HepG2 (cell line): ENCODE measurements around the gene FSIP1. TPM values are rescaled to one million over a fixed set of nuclear protein-coding genes. Genes with fewer than 3 reads are reported as not detected.

Experiments used
- FOXJ3 ChIP-seq: sonication (generic); formaldehyde crosslinking; IDR thresholded peaks from 2 replicates; pipeline ENCODE4 v1.4.0; 2020; ENCODE audit warnings: missing genetic modification reagents, mild to moderate bottlenecking, borderline replicate concordance
- GLMP ChIP-seq: sonication (generic); formaldehyde crosslinking; IDR thresholded peaks from 2 replicates; pipeline ENCODE4 v1.9.0; 2021; ENCODE audit warnings: missing genetic modification reagents, mild to moderate bottlenecking, borderline replicate concordance
- GRHL1 ChIP-seq: sonication (generic); formaldehyde crosslinking; conservative IDR thresholded peaks from 2 replicates; pipeline ENCODE4 v1.8.0; 2022; ENCODE audit warnings: missing genetic modification reagents
- HDAC6 ChIP-seq: fragments of 200-600 bp; sonication (generic); IDR thresholded peaks from 2 replicates; pipeline ENCODE4 v1.7.0; 2017; ENCODE audit warnings: mild to moderate bottlenecking, antibody characterized with exemption, low read length, low read depth
- HNRNPH1 ChIP-seq: fragments of 200-400 bp; formaldehyde crosslinking; optimal IDR thresholded peaks from 2 replicates; pipeline ENCODE3; 2017; ENCODE audit warnings: mild to moderate bottlenecking, low read depth, low read length
- KDM1A ChIP-seq: IDR thresholded peaks from 2 replicates; pipeline ENCODE4 v1.6.1; 2016; ENCODE audit warnings: missing compliant biosample characterization
- KDM6A ChIP-seq: IDR thresholded peaks from 2 replicates; pipeline ENCODE4 v1.6.1; 2016; ENCODE audit warnings: low read depth
- NKX3-1 ChIP-seq: sonication (generic); formaldehyde crosslinking; IDR thresholded peaks from 2 replicates; pipeline ENCODE4 v1.5.0; 2020; ENCODE audit warnings: missing genetic modification reagents
- NRL ChIP-seq: sonication (generic); formaldehyde crosslinking; IDR thresholded peaks from 2 replicates; pipeline ENCODE4 v1.5.0; 2020; ENCODE audit warnings: missing genetic modification reagents, mild to moderate bottlenecking, moderate library complexity, borderline replicate concordance
- PHB2 ChIP-seq: fragments of 450-650 bp; IDR thresholded peaks from 2 replicates; pipeline ENCODE4 v1.6.1; 2018; ENCODE audit not compliant: partially characterized antibody
- PRPF4 ChIP-seq: fragments of 200-400 bp; formaldehyde crosslinking; IDR thresholded peaks from 2 replicates; pipeline ENCODE4 v1.6.1; 2016; ENCODE audit warnings: low read length, low read depth; ENCODE audit not compliant: poor library complexity, severe bottlenecking
- STAT6 ChIP-seq: sonication (generic); formaldehyde crosslinking; IDR thresholded peaks from 2 replicates; pipeline ENCODE4 v1.4.0; 2020; ENCODE audit warnings: missing genetic modification reagents, mild to moderate bottlenecking, borderline replicate concordance
- TCF7L2 ChIP-seq: IDR thresholded peaks from 2 replicates; pipeline ENCODE4 v1.6.1; 2011; ENCODE audit warnings: mild to moderate bottlenecking, low read depth, low read length, moderate library complexity
- TIGD3 ChIP-seq: sonication (generic); formaldehyde crosslinking; IDR thresholded peaks from 2 replicates; pipeline ENCODE4 v1.5.1; 2020; ENCODE audit warnings: mild to moderate bottlenecking, missing genetic modification reagents, borderline replicate concordance
- ZBTB34 ChIP-seq: sonication (generic); formaldehyde crosslinking; IDR thresholded peaks from 2 replicates; pipeline ENCODE4 v1.8.0; 2022; ENCODE audit warnings: mild to moderate bottlenecking, missing genetic modification reagents
- ZMYM2 ChIP-seq: sonication (generic); formaldehyde crosslinking; IDR thresholded peaks from 2 replicates; pipeline ENCODE4 v1.8.0; 2022; ENCODE audit warnings: mild to moderate bottlenecking, missing genetic modification reagents
- ZNF292 ChIP-seq: sonication (generic); formaldehyde crosslinking; IDR thresholded peaks from 2 replicates; pipeline ENCODE4 v1.8.1; 2022; ENCODE audit warnings: mild to moderate bottlenecking, low read depth, missing genetic modification reagents, borderline replicate concordance
- ZNF33A ChIP-seq: sonication (generic); formaldehyde crosslinking; IDR thresholded peaks from 2 replicates; pipeline ENCODE4 v1.5.1; 2020; ENCODE audit warnings: missing genetic modification reagents, mild to moderate bottlenecking, moderate library complexity, borderline replicate concordance
- ZNF383 ChIP-seq: sonication (generic); formaldehyde crosslinking; IDR thresholded peaks from 2 replicates; pipeline ENCODE4 v1.4.0; 2020; ENCODE audit warnings: missing genetic modification reagents, mild to moderate bottlenecking, borderline replicate concordance
- ZNF562 ChIP-seq: sonication (generic); formaldehyde crosslinking; IDR thresholded peaks from 2 replicates; pipeline ENCODE4 v1.8.0; 2022; ENCODE audit warnings: missing genetic modification reagents, borderline replicate concordance
- ZNF644 ChIP-seq: IDR thresholded peaks from 2 replicates; pipeline ENCODE4 v1.6.1; 2016; ENCODE audit warnings: low read depth
- polyA plus RNA-seq, 8 experiments: library from polyadenylated mRNA; depleted of rRNA in 3 of 8; stranded (reverse) in 7 of 8; unstranded in 1 of 8; fragments of >200 nt; fragmentation: Illumina TruSeq in 4 of 8; extraction: Trizol in 4 of 8; gene quantifications; 2 replicates each; pipeline versions ENCODE4 v1.2.1 to v1.2.3, GENCODE V29; 2011 to 2016; ENCODE audit warnings: low read depth in 4 of 8, missing spikeins in 1 of 8, mixed read lengths in 1 of 8; ENCODE audit not compliant: insufficient read depth in 1 of 8
- total RNA-seq, 5 experiments: library from RNA; depleted of rRNA; stranded (reverse); fragments of >200 nt; fragmentation: Illumina TruSeq; extraction: Trizol; gene quantifications; 2 replicates each; pipeline ENCODE4 v1.2.3, GENCODE V29; 2016; ENCODE audit warnings: low read depth in 1 of 5

The FSIP1 gene
- total and polyA plus RNA-seq, 2 of the 13 experiments (the other 11 are each of a cell fraction or from before 2014, with no cell fraction given): 0.18 TPM; not detected in 1

- TF ChIP-seq GLMP (CRISPR knock-in tag) (no peak), ZNF383 (CRISPR knock-in tag) (0 out of 2 replicates have a peak, but pooled peaks have one; percentile 51), NRL (0 out of 2 replicates have a peak, but pooled peaks have one; percentile 54), PHB2 (no peak), ZMYM2 (no peak), GRHL1 (no peak), ZNF292 (CRISPR knock-in tag) (0 out of 2 replicates have a peak, but pooled peaks have one; percentile 43), NKX3-1 (CRISPR knock-in tag) (no peak), ZBTB34 (CRISPR knock-in tag) (no peak), TIGD3 (CRISPR knock-in tag) (no peak), ZNF644 (CRISPR knock-in tag) (no peak), KDM1A (peak; percentile 81), KDM6A (CRISPR knock-in tag) (no peak), ZNF562 (CRISPR knock-in tag) (no peak), TCF7L2 (no peak), HNRNPH1 (no peak), FOXJ3 (CRISPR knock-in tag) (peak; percentile 31; the same call in 1 of the 2 replicates), PRPF4 (no peak), STAT6 (0 out of 2 replicates have a peak, but pooled peaks have one; percentile 24), HDAC6 (no peak), ZNF33A (CRISPR knock-in tag) (no peak)
These were observed at the start of gene FSIP1 (continued) for GRCh38 chr15:39782441-39783138.
